ENCODE results near the gene INSRR.

DNA sequence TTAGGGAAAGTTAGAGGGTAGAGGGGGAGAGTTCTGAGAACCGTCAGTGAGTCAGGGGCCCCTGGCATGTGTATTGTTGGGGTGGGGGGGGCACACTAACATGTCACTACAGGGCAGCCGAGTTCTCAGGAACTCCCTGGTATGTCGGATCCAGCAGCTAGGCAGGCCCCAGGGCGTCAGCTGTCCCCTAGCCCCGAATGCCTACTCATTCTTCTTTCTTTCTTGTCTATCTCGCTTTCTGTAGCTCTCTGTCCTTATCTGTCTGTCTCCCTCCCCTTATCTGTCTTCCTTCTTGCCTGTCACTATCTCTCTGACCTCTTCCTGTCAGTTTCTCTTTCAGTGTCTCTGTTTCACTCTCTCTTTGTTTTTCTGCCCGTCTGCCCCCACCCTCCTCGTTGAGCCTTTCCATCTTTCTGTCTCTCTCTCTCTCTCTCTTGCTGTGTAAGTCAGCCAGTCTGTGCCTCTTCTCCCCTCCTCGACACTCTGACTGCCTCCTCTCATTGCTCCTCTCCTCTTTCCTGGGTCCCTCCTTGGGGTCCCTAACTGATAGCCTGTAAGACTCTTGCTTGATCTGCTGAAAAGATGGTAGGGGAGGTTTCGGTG is 4.2 kb upstream of the INSRR start:
- TF ChIP-seq, protein P1, sequence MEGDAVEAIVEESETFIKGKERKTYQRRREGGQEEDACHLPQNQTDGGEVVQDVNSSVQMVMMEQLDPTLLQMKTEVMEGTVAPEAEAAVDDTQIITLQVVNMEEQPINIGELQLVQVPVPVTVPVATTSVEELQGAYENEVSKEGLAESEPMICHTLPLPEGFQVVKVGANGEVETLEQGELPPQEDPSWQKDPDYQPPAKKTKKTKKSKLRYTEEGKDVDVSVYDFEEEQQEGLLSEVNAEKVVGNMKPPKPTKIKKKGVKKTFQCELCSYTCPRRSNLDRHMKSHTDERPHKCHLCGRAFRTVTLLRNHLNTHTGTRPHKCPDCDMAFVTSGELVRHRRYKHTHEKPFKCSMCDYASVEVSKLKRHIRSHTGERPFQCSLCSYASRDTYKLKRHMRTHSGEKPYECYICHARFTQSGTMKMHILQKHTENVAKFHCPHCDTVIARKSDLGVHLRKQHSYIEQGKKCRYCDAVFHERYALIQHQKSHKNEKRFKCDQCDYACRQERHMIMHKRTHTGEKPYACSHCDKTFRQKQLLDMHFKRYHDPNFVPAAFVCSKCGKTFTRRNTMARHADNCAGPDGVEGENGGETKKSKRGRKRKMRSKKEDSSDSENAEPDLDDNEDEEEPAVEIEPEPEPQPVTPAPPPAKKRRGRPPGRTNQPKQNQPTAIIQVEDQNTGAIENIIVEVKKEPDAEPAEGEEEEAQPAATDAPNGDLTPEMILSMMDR (IDR thresholded peaks at IDR 0.05; ENCODE audit: insufficient read depth, low read length, poor library complexity, severe bottlenecking), result no peak
- no peak for TF ChIP-seq EZH2phosphoT487 (conservative IDR thresholded peaks at IDR 0.05; ENCODE audit: low read length)
